ENCODE results near the gene RSBN1L.

DNA sequence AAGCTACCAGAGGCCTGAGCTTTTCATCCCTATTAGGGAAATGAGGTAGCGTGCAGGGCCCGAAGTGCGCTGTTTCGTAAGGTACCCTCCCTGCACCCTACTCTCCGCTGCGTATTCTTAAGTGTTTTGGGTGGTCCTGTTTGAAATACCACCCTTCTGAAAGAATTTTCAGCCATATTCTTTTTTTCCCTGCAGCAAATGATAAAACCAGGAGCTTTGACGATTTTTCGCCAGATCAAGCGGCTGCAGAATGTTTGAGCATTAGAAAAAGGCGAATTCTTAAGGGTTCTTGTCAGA is 1.2 kb downstream of the RSBN1L start:
- TF ChIP-seq, protein P1, sequence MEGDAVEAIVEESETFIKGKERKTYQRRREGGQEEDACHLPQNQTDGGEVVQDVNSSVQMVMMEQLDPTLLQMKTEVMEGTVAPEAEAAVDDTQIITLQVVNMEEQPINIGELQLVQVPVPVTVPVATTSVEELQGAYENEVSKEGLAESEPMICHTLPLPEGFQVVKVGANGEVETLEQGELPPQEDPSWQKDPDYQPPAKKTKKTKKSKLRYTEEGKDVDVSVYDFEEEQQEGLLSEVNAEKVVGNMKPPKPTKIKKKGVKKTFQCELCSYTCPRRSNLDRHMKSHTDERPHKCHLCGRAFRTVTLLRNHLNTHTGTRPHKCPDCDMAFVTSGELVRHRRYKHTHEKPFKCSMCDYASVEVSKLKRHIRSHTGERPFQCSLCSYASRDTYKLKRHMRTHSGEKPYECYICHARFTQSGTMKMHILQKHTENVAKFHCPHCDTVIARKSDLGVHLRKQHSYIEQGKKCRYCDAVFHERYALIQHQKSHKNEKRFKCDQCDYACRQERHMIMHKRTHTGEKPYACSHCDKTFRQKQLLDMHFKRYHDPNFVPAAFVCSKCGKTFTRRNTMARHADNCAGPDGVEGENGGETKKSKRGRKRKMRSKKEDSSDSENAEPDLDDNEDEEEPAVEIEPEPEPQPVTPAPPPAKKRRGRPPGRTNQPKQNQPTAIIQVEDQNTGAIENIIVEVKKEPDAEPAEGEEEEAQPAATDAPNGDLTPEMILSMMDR (IDR thresholded peaks at IDR 0.05), result no peak
- TF ChIP-seq, protein P2, sequence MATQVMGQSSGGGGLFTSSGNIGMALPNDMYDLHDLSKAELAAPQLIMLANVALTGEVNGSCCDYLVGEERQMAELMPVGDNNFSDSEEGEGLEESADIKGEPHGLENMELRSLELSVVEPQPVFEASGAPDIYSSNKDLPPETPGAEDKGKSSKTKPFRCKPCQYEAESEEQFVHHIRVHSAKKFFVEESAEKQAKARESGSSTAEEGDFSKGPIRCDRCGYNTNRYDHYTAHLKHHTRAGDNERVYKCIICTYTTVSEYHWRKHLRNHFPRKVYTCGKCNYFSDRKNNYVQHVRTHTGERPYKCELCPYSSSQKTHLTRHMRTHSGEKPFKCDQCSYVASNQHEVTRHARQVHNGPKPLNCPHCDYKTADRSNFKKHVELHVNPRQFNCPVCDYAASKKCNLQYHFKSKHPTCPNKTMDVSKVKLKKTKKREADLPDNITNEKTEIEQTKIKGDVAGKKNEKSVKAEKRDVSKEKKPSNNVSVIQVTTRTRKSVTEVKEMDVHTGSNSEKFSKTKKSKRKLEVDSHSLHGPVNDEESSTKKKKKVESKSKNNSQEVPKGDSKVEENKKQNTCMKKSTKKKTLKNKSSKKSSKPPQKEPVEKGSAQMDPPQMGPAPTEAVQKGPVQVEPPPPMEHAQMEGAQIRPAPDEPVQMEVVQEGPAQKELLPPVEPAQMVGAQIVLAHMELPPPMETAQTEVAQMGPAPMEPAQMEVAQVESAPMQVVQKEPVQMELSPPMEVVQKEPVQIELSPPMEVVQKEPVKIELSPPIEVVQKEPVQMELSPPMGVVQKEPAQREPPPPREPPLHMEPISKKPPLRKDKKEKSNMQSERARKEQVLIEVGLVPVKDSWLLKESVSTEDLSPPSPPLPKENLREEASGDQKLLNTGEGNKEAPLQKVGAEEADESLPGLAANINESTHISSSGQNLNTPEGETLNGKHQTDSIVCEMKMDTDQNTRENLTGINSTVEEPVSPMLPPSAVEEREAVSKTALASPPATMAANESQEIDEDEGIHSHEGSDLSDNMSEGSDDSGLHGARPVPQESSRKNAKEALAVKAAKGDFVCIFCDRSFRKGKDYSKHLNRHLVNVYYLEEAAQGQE (IDR thresholded peaks at IDR 0.05; ENCODE audit: low read depth, low read length), result no peak
- TF ChIP-seq MXI1 (IDR thresholded peaks at IDR 0.05; ENCODE audit: low read depth, low read length), result no peak
- TF ChIP-seq, protein P3, sequence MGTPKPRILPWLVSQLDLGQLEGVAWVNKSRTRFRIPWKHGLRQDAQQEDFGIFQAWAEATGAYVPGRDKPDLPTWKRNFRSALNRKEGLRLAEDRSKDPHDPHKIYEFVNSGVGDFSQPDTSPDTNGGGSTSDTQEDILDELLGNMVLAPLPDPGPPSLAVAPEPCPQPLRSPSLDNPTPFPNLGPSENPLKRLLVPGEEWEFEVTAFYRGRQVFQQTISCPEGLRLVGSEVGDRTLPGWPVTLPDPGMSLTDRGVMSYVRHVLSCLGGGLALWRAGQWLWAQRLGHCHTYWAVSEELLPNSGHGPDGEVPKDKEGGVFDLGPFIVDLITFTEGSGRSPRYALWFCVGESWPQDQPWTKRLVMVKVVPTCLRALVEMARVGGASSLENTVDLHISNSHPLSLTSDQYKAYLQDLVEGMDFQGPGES (IDR thresholded peaks at IDR 0.05; ENCODE audit: low read depth, low read length), result no peak
